ENCODE data around the gene POLDIP3. TPM values are rescaled to one million over a fixed set of nuclear protein-coding genes. Genes with fewer than 3 reads are reported as not detected.
A peak's percentile ranks its signal among the peaks of the same experiment; 100 is the strongest.
"Not testable (repeated sequence)": the region's sequence is repeated elsewhere in the genome, so short reads cannot be mapped to it uniquely, and the experiment has no call there.

The POLDIP3 gene
- total RNA-seq, 1 donor from 2014 or later = 32.1 TPM

GRCh38 chr22:42575996-42576574 is 38.6 kb downstream of the POLDIP3 start:
- ATAC-seq (ENCODE audit: poor library complexity); intact Hi-C loops (cut with DNase I); DNase-seq: not testable (repeated sequence)

DNA sequence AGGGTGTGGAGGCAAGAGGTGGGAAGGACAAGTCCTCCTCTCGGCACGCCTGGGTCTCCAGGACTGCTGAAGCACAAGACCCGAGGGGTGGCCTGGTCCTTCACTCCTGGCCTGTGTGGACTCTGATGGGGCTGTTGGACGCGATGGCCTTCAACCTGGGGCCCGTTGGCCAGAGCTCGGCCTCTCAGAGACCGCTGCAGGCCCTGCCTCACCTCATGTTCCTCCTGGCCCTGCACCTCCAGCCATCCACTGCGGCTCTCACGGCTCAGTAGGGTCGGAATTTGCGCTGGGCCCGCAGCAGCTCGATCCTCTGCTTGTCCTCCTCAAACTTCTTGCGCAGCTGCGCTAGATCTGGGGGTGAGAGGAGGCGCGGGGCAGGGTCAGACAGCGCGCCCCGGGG is 40.2 kb downstream of the POLDIP3 start:
- not testable (repeated sequence) for DNase-seq

DNA sequence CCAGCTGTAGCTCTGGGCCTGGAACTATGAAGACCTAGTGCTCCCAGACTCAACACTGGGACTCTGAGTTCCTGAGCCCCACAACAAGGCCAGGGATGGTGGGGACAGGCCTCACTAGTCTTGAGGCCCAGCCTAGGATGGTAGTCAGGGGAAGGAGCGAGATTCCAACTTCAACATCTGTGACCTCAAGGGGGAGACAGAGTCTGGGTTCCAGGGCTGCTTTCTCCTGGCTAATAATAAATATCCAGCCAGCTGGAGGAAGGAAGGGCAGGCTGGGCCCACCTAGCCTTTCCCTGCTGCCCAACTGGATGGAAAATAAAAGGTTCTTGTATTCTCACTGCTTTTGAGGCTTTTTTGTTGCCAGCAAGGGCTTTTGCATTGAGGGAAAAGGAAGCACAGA is 40.6 kb downstream of the POLDIP3 start:
- peak; percentile 14 for ATAC-seq (ENCODE audit: poor library complexity)
- intact Hi-C loops (cut with DNase I) = not testable (repeated sequence)

More for the DNA sequence above, 40.2 kb downstream of the POLDIP3 start:
- intact Hi-C loops (cut with DNase I); ATAC-seq (ENCODE audit: poor library complexity): not testable (repeated sequence)

GRCh38 chr22:42571068-42571467 is 43.6 kb downstream of the POLDIP3 start:
- peak; percentile 13 for DNase-seq
- intact Hi-C loops (cut with DNase I); ATAC-seq (ENCODE audit: poor library complexity): not testable (repeated sequence)

More for the DNA sequence above, 40.6 kb downstream of the POLDIP3 start:
- DNase-seq = not testable (repeated sequence)

GRCh38 chr22:42570580-42570979 is 44.1 kb downstream of the POLDIP3 start:
- intact Hi-C loops (cut with DNase I); ATAC-seq (ENCODE audit: poor library complexity): not testable (repeated sequence)
- peak; percentile 30 for DNase-seq

DNA sequence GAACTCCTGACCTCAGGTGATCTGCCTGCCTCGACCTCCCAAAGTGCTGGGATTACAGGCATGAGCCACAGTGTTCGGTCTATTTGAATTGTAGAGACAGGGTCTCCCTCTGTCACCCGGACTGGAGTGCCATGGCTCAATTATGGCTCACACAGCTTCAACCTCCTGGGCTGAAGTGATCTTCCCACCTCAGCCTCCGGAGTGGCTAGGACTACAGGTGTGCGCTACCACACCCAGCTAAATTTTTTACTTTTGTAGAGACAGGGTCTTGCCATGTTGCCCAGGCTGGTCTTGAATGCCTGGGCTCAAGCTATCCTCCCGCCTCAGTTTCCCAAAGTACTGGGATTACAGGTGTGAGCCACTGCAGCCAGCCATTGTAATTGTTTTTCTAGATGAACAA is 46.7 kb downstream of the POLDIP3 start:
- intact Hi-C loops (cut with DNase I); DNase-seq: not testable (repeated sequence)

DNA sequence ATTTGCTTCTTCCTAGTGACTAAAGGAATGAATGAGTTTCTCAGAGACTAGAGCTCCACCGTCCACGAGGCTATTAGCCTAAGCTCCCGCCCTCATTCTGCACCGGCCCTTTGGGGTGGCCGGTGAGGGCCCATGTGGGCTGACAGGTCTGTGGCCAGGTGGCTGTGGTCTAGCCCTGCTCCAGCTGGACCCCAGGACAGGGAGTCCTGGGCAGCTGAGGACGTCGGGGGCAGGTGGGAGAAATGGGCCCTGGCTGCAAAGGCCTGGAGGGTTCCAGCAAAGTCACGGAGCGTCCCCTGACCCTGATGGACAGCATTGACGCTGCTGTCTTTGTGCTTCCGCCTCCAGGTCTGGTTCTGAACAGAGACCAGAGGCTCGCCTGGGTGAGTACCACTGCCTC is 48.7 kb downstream of the POLDIP3 start:
- ATAC-seq (ENCODE audit: poor library complexity) (no peak), DNase-seq (peak; percentile 23)
- intact Hi-C loops (cut with DNase I) = no loop called here

More for the DNA sequence above, 46.7 kb downstream of the POLDIP3 start:
- ATAC-seq (ENCODE audit: poor library complexity) = not testable (repeated sequence)

DNA sequence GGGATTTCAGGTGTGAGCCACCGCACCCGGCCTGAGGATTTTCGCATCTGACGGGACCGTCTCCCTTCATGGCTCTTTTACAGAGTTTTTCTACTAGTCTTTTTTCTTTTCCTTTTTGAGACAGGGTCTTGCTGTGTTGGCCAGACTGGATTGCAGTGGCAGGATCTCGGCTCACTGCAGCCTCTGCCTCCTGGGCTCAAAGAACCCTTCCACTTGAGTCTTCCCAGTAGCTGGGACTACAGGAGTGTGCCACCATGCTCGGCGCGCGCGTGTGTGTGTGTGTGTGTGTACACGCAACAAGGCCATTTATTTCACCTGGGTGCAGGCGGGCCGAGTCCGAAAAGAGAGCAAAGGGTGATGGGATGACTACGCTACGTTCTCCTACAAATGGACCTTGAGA is 50.0 kb downstream of the POLDIP3 start:
- ATAC-seq (ENCODE audit: poor library complexity) (no peak), DNase-seq (peak; percentile 26)
- intact Hi-C loops (cut with DNase I) = no loop called here

DNA sequence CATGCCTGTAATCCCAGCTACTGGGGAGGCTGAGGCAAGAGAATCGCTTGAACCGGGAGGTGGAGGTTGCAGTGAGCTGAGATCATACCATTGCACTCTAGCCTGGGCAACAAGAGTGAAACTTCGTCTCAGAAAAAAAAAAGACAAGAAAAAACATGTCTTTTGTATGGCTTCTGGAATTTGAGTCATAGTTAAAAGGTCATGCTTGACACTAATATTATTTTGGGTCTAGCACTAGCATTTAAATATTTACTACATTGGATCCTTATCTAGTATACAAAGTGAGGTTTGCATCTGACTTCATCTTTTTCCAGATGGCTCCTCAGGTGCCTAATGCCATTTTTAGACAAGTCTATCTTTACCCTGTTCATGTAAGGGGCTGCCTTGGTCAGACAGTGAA is 50.7 kb downstream of the POLDIP3 start:
- intact Hi-C loops (cut with DNase I); DNase-seq; ATAC-seq (ENCODE audit: poor library complexity): not testable (repeated sequence)

DNA sequence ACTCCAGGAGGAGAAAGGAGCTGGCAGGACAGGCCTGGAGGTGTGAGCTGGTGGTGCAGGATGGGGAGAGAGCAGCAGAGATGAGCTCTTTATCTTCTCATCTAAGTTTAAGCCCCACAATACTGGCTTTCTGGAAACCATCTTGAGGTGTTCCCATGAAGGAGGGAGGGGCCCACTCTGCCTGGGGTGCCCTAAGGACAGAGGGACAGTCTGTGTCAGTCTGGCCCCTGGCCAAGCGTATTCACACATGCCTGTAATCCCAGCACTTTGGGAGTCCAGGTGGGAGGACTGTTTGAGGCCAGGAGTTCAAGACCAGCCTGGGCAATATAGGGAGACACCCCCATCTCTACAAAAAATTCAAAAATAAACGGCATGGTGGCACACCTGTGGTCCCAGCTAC is 52.0 kb downstream of the POLDIP3 start:
- DNase-seq = peak; percentile 33
- ATAC-seq (ENCODE audit: poor library complexity) = no peak
- intact Hi-C loops (cut with DNase I) = no loop called here

GRCh38 chr22:42562279-42562678 is 52.4 kb downstream of the POLDIP3 start:
- DNase-seq = peak; percentile 19
- intact Hi-C loops (cut with DNase I) = no loop called here
- ATAC-seq (ENCODE audit: poor library complexity) = peak; percentile 18

DNA sequence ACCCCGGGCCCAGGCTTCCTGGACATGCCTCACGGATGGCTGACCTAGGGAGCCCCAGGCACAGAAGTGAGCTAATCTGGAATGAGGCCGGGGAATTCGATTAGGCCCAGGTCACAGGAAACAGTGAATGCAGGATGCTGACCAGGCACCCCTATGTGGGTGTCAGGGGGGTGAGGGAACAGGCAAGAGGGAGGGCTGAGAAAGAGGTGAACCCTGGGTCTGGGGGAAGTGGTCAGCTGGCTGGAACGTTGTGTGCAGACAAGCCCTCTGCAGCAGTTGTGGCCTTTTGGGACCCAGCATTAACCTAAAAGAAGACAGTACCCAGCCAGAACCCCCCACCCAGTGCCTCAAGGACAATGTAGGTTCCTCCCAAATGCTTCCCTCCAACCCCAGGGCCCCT is 52.8 kb downstream of the POLDIP3 start:
- DNase-seq (peak; percentile 18), ATAC-seq (ENCODE audit: poor library complexity) (no peak)
- intact Hi-C loops (cut with DNase I) = no loop called here

GRCh38 chr22:42560781-42561180 is 53.9 kb downstream of the POLDIP3 start:
- intact Hi-C loops (cut with DNase I) = no loop called here
- ATAC-seq (ENCODE audit: poor library complexity) (no peak), DNase-seq (peak; percentile 26)

- intact Hi-C loops (cut with DNase I) = no loop called here
- ATAC-seq (ENCODE audit: poor library complexity) = no peak
- peak; percentile 16 for DNase-seq
Measured at GRCh38 chr22:42560381-42560780, 54.3 kb downstream of the POLDIP3 start.

GRCh38 chr22:42553475-42554361 is 61.0 kb downstream of the POLDIP3 start, which contains the start of gene SERHL2:
SERHL2 (plus strand) TSS chr22:42553956; CDS start chr22:42554021, 65 bp downstream.
- intact Hi-C loops (cut with DNase I) = no loop called here
- peak; percentile 98 for ATAC-seq (ENCODE audit: poor library complexity)
- DNase-seq = peak; percentile 94

DNA sequence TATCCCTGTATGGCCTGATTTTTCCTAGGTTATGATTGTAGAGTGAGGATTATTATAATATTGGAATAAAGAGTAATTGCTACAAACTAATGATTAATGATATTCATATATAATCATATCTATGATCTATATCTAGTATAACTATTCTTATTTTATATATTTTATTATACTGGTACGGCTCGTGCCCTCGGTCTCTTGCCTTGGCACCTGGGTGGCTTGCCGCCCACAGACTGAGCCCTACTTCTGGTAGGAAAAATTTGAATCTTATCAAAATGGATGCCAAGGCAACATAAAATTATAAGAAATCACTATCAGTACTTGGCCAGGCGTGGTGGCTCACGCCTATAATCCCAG is 62.4 kb downstream of the POLDIP3 start:
- DNase-seq; intact Hi-C loops (cut with DNase I); ATAC-seq (ENCODE audit: poor library complexity): not testable (repeated sequence)

GRCh38 chr22:42549331-42550060 is 65.2 kb downstream of the POLDIP3 start:
- intact Hi-C loops (cut with DNase I) = no loop called here
- DNase-seq (no peak), ATAC-seq (ENCODE audit: poor library complexity) (no peak)

GRCh38 chr22:42548597-42549330 is 65.9 kb downstream of the POLDIP3 start:
- ATAC-seq (ENCODE audit: poor library complexity) = no peak
- intact Hi-C loops (cut with DNase I) = no loop called here

More at GRCh38 chr22:42548597-42549330, 65.9 kb downstream of the POLDIP3 start:
- DNase-seq = no peak
